Suprapubic skin (tissue), 3 donors: Measurements from ENCODE around the gene PI4K2B.

Experiments used
- CTCF ChIP-seq, 2 donors: fragments of 200-600 bp in 1 of 2; fragments of 450-650 bp in 1 of 2; sonication (generic) in 1 of 2; IDR thresholded peaks; one replicate each; pipeline ENCODE4 v1.5.1; 2016 to 2019; ENCODE audit warnings: antibody characterized with exemption in 2 of 2, mild to moderate bottlenecking in 1 of 2, moderate library complexity in 1 of 2
- EP300 ChIP-seq: sonication (generic); formaldehyde crosslinking; IDR thresholded peaks from one replicate; pipeline ENCODE4 v1.6.1; 2017; ENCODE audit warnings: antibody characterized with exemption
- POLR2A ChIP-seq, 2 donors: fragments of 450-650 bp; IDR thresholded peaks; one replicate each; pipeline ENCODE4 v1.6.1; 2017; ENCODE audit warnings: antibody characterized with exemption in 2 of 2, mild to moderate bottlenecking in 2 of 2, moderate library complexity in 2 of 2

- TF ChIP-seq EP300 (no peak), CTCF (IDR thresholded peaks at IDR 0.05) (no peak), POLR2A (IDR thresholded peaks at IDR 0.05) (no peak)
Measured at GRCh38 chr4:25253071-25253445, 19.2 kb downstream of the PI4K2B start.
